IMR-90 (cell line): Measurements from ENCODE around the gene ADORA2A.

Experiments
- BHLHE40 ChIP-seq: fragments of 150-350 bp; IDR thresholded peaks from 2 replicates; pipeline ENCODE4 v1.6.1; 2016; ENCODE audit warnings: mild to moderate bottlenecking, low read depth, low read length
- CEBPB ChIP-seq: IDR thresholded peaks from 2 replicates; pipeline ENCODE4 v1.6.1; 2012; ENCODE audit warnings: low read depth, low read length, improper control_type of control experiment
- CHD1 ChIP-seq: IDR thresholded peaks from 2 replicates; pipeline ENCODE4 v1.6.1; 2012; ENCODE audit warnings: low read depth, low read length, improper control_type of control experiment
- ELK1 ChIP-seq: fragments of 150-350 bp; IDR thresholded peaks from 2 replicates; pipeline ENCODE4 v1.6.1; 2016; ENCODE audit warnings: low read depth, mild to moderate bottlenecking, low read length, moderate library complexity, borderline replicate concordance
- MAFK ChIP-seq: IDR thresholded peaks from 2 replicates; pipeline ENCODE4 v1.6.1; 2012; ENCODE audit warnings: low read depth, low read length, improper control_type of control experiment
- POLR2A ChIP-seq: IDR thresholded peaks from 2 replicates; pipeline ENCODE4 v1.6.1; 2012; ENCODE audit warnings: mild to moderate bottlenecking, low read depth, low read length
- RAD21 ChIP-seq: IDR thresholded peaks from 2 replicates; pipeline ENCODE4 v1.6.1; 2012; ENCODE audit warnings: low read length, improper control_type of control experiment
- RFX5 ChIP-seq: IDR thresholded peaks from 2 replicates; pipeline ENCODE4 v1.8.0; 2012; ENCODE audit warnings: low read depth, mild to moderate bottlenecking, low read length, moderate library complexity
- SMC3 ChIP-seq: fragments of 150-350 bp; IDR thresholded peaks from 2 replicates; pipeline ENCODE4 v1.6.1; 2016; ENCODE audit warnings: low read depth, mild to moderate bottlenecking, antibody characterized with exemption, low read length, moderate library complexity
- TF ChIP-seq, protein P1 (sequence below): conservative IDR thresholded peaks from 2 replicates; pipeline ENCODE4 v1.5.1; 2012; ENCODE audit warnings: mild to moderate bottlenecking, low read depth, low read length, improper control_type of control experiment
- TF ChIP-seq, protein P2 (sequence below): fragments of 150-350 bp; IDR thresholded peaks from 2 replicates; pipeline ENCODE4 v1.6.1; 2017; ENCODE audit warnings: mild to moderate bottlenecking, antibody characterized with exemption, low read length, low read depth

GRCh38 chr22:24440718-24441405 is 13.5 kb downstream of the ADORA2A start:
- TF ChIP-seq, protein P1, sequence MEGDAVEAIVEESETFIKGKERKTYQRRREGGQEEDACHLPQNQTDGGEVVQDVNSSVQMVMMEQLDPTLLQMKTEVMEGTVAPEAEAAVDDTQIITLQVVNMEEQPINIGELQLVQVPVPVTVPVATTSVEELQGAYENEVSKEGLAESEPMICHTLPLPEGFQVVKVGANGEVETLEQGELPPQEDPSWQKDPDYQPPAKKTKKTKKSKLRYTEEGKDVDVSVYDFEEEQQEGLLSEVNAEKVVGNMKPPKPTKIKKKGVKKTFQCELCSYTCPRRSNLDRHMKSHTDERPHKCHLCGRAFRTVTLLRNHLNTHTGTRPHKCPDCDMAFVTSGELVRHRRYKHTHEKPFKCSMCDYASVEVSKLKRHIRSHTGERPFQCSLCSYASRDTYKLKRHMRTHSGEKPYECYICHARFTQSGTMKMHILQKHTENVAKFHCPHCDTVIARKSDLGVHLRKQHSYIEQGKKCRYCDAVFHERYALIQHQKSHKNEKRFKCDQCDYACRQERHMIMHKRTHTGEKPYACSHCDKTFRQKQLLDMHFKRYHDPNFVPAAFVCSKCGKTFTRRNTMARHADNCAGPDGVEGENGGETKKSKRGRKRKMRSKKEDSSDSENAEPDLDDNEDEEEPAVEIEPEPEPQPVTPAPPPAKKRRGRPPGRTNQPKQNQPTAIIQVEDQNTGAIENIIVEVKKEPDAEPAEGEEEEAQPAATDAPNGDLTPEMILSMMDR = no peak
- TF ChIP-seq, protein P2, sequence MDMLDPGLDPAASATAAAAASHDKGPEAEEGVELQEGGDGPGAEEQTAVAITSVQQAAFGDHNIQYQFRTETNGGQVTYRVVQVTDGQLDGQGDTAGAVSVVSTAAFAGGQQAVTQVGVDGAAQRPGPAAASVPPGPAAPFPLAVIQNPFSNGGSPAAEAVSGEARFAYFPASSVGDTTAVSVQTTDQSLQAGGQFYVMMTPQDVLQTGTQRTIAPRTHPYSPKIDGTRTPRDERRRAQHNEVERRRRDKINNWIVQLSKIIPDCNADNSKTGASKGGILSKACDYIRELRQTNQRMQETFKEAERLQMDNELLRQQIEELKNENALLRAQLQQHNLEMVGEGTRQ = no peak
- TF ChIP-seq POLR2A = no peak
- TF ChIP-seq MAFK = no peak
- no peak for TF ChIP-seq BHLHE40
- TF ChIP-seq RAD21 = no peak
- TF ChIP-seq ELK1 = no peak
- no peak for TF ChIP-seq CHD1
- TF ChIP-seq SMC3 = no peak
- TF ChIP-seq CEBPB = no peak
- no peak for TF ChIP-seq RFX5
